Spleen (tissue), 11 donors: Measurements from ENCODE around the gene SHC2. TPM values are rescaled to one million over a fixed set of nuclear protein-coding genes. Genes with fewer than 3 reads are reported as not detected.

ENCODE experiments used
- DNase-seq: peaks from one replicate; pipeline ENCODE4 v3.0.0-alpha.2; 2020
- H3K27ac ChIP-seq, 8 donors: fragments of 200-600 bp; sonication (generic) in 7 of 8; 1 replicate in 4 of 8; 2 replicates in 4 of 8; pipeline versions ENCODE4 v1.5.0 to v1.8.0; 2016 to 2021; ENCODE audit warnings: inconsistent platforms in 4 of 8, mild to moderate bottlenecking in 4 of 8, moderate library complexity in 1 of 8
- H3K27me3 ChIP-seq, 7 donors: fragments of 200-600 bp; sonication (generic) in 6 of 7; replicated peaks in 1 of 7; 1 replicate in 4 of 7; 2 replicates in 3 of 7; pipeline versions ENCODE4 v1.5.0 to v1.8.0; 2016 to 2021; ENCODE audit warnings: inconsistent platforms in 3 of 7, mild to moderate bottlenecking in 1 of 7
- H3K36me3 ChIP-seq, 6 donors: fragments of 200-600 bp; sonication (generic) in 5 of 6; 1 replicate in 4 of 6; 2 replicates in 2 of 6; pipeline versions ENCODE4 v1.5.0 to v1.8.0; 2016 to 2021; ENCODE audit warnings: inconsistent platforms in 2 of 6
- H3K4me1 ChIP-seq, 6 donors: fragments of 200-600 bp; sonication (generic) in 5 of 6; 1 replicate in 3 of 6; 2 replicates in 3 of 6; pipeline versions ENCODE4 v1.5.0 to v1.8.0; 2016 to 2021; ENCODE audit warnings: inconsistent platforms in 3 of 6
- H3K4me3 ChIP-seq, 8 donors: fragments of 200-600 bp; sonication (generic) in 7 of 8; 1 replicate in 4 of 8; 2 replicates in 4 of 8; pipeline versions ENCODE4 v1.5.0 to v1.8.0; 2016 to 2021; ENCODE audit warnings: inconsistent platforms in 4 of 8, mild to moderate bottlenecking in 4 of 8, moderate library complexity in 2 of 8
- H3K9me3 ChIP-seq, 8 donors: fragments of 200-600 bp; sonication (generic) in 7 of 8; 1 replicate in 4 of 8; 2 replicates in 4 of 8; pipeline versions ENCODE4 v1.5.0 to v1.8.0; 2016 to 2021; ENCODE audit warnings: inconsistent platforms in 4 of 8
- CTCF ChIP-seq, 11 experiments: fragments of 200-600 bp in 7 of 11; fragments of 450-650 bp in 4 of 11; sonication (generic) in 4 of 11; IDR thresholded peaks in 8 of 11; conservative IDR thresholded peaks in 3 of 11; 1 replicate in 7 of 11; 2 replicates in 4 of 11; pipeline versions ENCODE4 v1.4.0 to v1.8.0; 2016 to 2021; ENCODE audit warnings: antibody characterized with exemption in 11 of 11, inconsistent platforms in 4 of 11, mild to moderate bottlenecking in 1 of 11
- POLR2A ChIP-seq, 3 donors: fragments of 450-650 bp; IDR thresholded peaks; one replicate each; pipeline ENCODE4 v1.5.1; 2017; ENCODE audit warnings: antibody characterized with exemption in 3 of 3, mild to moderate bottlenecking in 1 of 3
- POLR2AphosphoS5 ChIP-seq, 3 donors: sonication (generic); formaldehyde crosslinking; IDR thresholded peaks; one replicate each; pipeline ENCODE4 v1.5.1; 2017; ENCODE audit warnings: antibody characterized with exemption in 3 of 3
- WGBS, 5 donors: extraction: QIAGEN DNeasy Blood & Tissue Kit in 3 of 5; methylation state at CpG; one replicate each; pipeline versions ENCODE4 v1.1.5 to v1.1.7; 2013 to 2018; 5-methylcytosine and 5-hydroxymethylcytosine counted together
- intact Hi-C: fragments of 100-400 bp; cut with DNase I; formaldehyde crosslinking; loops from one replicate; pipeline ENCODE4 v1.15.0; 2023; ENCODE audit warnings: low total_unique reads
- polyA plus RNA-seq, 3 donors: library from polyadenylated mRNA; stranded (reverse); fragments of 200-250 nt; gene quantifications; one replicate each; pipeline ENCODE4 v1.2.1, GENCODE V29; 2013
- total RNA-seq, 7 donors: library from RNA; depleted of rRNA in 3 of 7; stranded (reverse); fragments of >200 nt in 3 of 7; fragmentation: NEBNext Ultra II Directional in 4 of 7; extraction: Animal tissue kit (Norgen Biotek cat#: 25700) in 4 of 7; gene quantifications; one replicate each; pipeline versions ENCODE4 v1.1.0 to v1.2.1, GENCODE V29; 2016 to 2021
- donor health status: healthy with polysubstance abuse.
- donor health status: DM: no; HTN: no; CAD: no; lungs with moderate emphysema.
- donor health status: DM: no; HTN: no; CAD: no.
- donor health status: Bipolar disorder and iron deficiency.
- donor health status: healthy.
- donor health status: DM: no; HTN: no; CAD: no.
- donor health status: DM: yes; HTN: yes; CAD: no.

The SHC2 gene
- total and polyA plus RNA-seq, 10 donors, result 19.6 to 123 (median 45.2) TPM

GRCh38 chr19:373391-374182 lies 87.2 kb downstream of the SHC2 start:
- Histone ChIP-seq H3K4me1 (no peaks in the 10 kb centered on the region), H3K9me3 (no peaks in the 10 kb centered on the region), H3K27me3 (peaks cover 0 to 70% (median 0%) of the 10 kb centered on the region in 7 donors), H3K36me3 (no peaks in the 10 kb centered on the region), H3K27ac (no peak overlapping the region), H3K4me3 (no peak overlapping the region)
- peak; percentile 41 for DNase-seq
- intact Hi-C loops, result no loop called here
- 79 to 90% (median 81%) methylated on average over 24 of the region's 24 CpGs for WGBS, 5 donors
- no peak for TF ChIP-seq POLR2AphosphoS5 (IDR thresholded peaks at IDR 0.05)
- no peak for TF ChIP-seq CTCF (IDR thresholded peaks at IDR 0.05 in 8 of 11, conservative IDR thresholded peaks at IDR 0.05 in 3 of 11)
- no peak for TF ChIP-seq POLR2A (IDR thresholded peaks at IDR 0.05)

- Histone ChIP-seq H3K27ac (no peak overlapping the region), H3K9me3 (no peaks in the 10 kb centered on the region), H3K27me3 (peaks cover 0 to 74% (median 0%) of the 10 kb centered on the region in 7 donors), H3K36me3 (no peaks in the 10 kb centered on the region), H3K4me1 (no peaks in the 10 kb centered on the region), H3K4me3 (no peak overlapping the region)
- intact Hi-C loops, result no loop called here
- peak; percentile 40 for DNase-seq
- TF ChIP-seq CTCF (IDR thresholded peaks at IDR 0.05 in 8 of 11, conservative IDR thresholded peaks at IDR 0.05 in 3 of 11) (no peak), POLR2AphosphoS5 (IDR thresholded peaks at IDR 0.05) (peak in 1 of 3 donors; percentile 7)
- 63 to 66% (median 64%) methylated on average over 13 to 14 of the region's 14 CpGs for whole genome bisulfite sequencing, 5 donors
Measured at GRCh38 chr19:372306-372890, 88.4 kb downstream of the SHC2 start.

GRCh38 chr19:371501-372168 lies 89.2 kb downstream of the SHC2 start:
- intact Hi-C loops, result no loop called here
- H3K36me3 ChIP-seq, result no peaks in the 10 kb centered on the region
- H3K9me3 ChIP-seq, result no peaks in the 10 kb centered on the region
- TF ChIP-seq CTCF (IDR thresholded peaks at IDR 0.05 in 8 of 11, conservative IDR thresholded peaks at IDR 0.05 in 3 of 11) (no peak), POLR2A (IDR thresholded peaks at IDR 0.05) (no peak)
- H3K27me3 ChIP-seq, result peaks cover 0 to 81% (median 0%) of the 10 kb centered on the region in 7 donors
- DNase-seq, result peak; percentile 18
- no peak overlapping the region for H3K27ac ChIP-seq
- no peaks in the 10 kb centered on the region for H3K4me1 ChIP-seq
- WGBS, 5 donors, result 59 to 71% (median 66%) methylated on average over 17 of the region's 17 CpGs
- H3K4me3 ChIP-seq, result no peak overlapping the region
